Measurements from ENCODE around the gene ATP6V1A.

- TF ChIP-seq SMC3 (conservative IDR thresholded peaks at IDR 0.05; ENCODE audit: poor library complexity), result no peak
- no peak for TF ChIP-seq CTCF (IDR thresholded peaks at IDR 0.05; ENCODE audit: poor library complexity, severe bottlenecking)
- TF ChIP-seq TAF1 (IDR thresholded peaks at IDR 0.05; ENCODE audit: low read depth), result peak; percentile 45
- no peak for TF ChIP-seq EZH2 (IDR thresholded peaks at IDR 0.05; ENCODE audit: borderline replicate concordance, insufficient read depth, low read length, poor library complexity, severe bottlenecking)
- TF ChIP-seq POLR2AphosphoS5 (IDR thresholded peaks at IDR 0.05), result no peak
- no peak for TF ChIP-seq EP300 (conservative IDR thresholded peaks at IDR 0.05; ENCODE audit: poor library complexity, severe bottlenecking)
- peak; percentile 30 for TF ChIP-seq REST (IDR thresholded peaks at IDR 0.05; ENCODE audit: borderline replicate concordance)
- TF ChIP-seq MXI1 (conservative IDR thresholded peaks at IDR 0.05; ENCODE audit: poor library complexity, severe bottlenecking), result peak; percentile 62
- no peak for TF ChIP-seq RAD21 (conservative IDR thresholded peaks at IDR 0.05)
Measured at GRCh38 chr3:113747283-113748046, 630 bp downstream of the ATP6V1A start.

Data from neural cell (in vitro differentiated cells).